GM23338 (cell line): ENCODE measurements around the gene UBE2H. TPM values are rescaled to one million over a fixed set of nuclear protein-coding genes. Genes with fewer than 3 reads are reported as not detected.

Source experiments
- ATAC-seq: fragments of 200-7000 bp; cut with Tn5 transposase; 3 replicates; pipeline ENCODE4 v1.9.1; 2020
- DNase-seq: peaks from one replicate; pipeline ENCODE4 v3.0.0-alpha.2; 2015; ENCODE audit warnings: low spot score
- H2AFZ ChIP-seq: fragments of 200-600 bp; sonication (generic); 2 replicates; pipeline ENCODE4 v1.8.0; 2016; ENCODE audit warnings: antibody characterized with exemption, mild to moderate bottlenecking, moderate library complexity
- H3F3A ChIP-seq: fragments of 200-600 bp; sonication (generic); replicated peaks from 2 replicates; pipeline ENCODE4 v1.8.0; 2017; ENCODE audit warnings: antibody characterized with exemption, mixed run types, low read depth
- H3K27ac ChIP-seq: fragments of 200-600 bp; sonication (generic); 2 replicates; pipeline ENCODE4 v1.6.1; 2016; ENCODE audit warnings: low read depth
- H3K27me3 ChIP-seq: fragments of 200-600 bp; sonication (generic); 2 replicates; pipeline ENCODE4 v1.8.0; 2016; ENCODE audit warnings: mild to moderate bottlenecking, mixed run types, moderate library complexity; ENCODE audit not compliant: insufficient read depth
- H3K36me3 ChIP-seq: fragments of 200-600 bp; sonication (generic); 2 replicates; pipeline ENCODE4 v1.8.0; 2016; ENCODE audit warnings: mild to moderate bottlenecking; ENCODE audit not compliant: insufficient read depth
- H3K4me1 ChIP-seq: fragments of 200-600 bp; sonication (generic); 2 replicates; pipeline ENCODE4 v1.8.0; 2016; ENCODE audit warnings: mild to moderate bottlenecking, moderate library complexity; ENCODE audit not compliant: insufficient read depth
- H3K4me2 ChIP-seq: fragments of 200-600 bp; sonication (generic); 2 replicates; pipeline ENCODE4 v1.7.1; 2017; ENCODE audit warnings: mixed run types
- H3K4me3 ChIP-seq: fragments of 200-600 bp; sonication (generic); 2 replicates; pipeline ENCODE4 v1.6.1; 2016; ENCODE audit warnings: mixed run types
- H3K79me2 ChIP-seq: fragments of 200-600 bp; sonication (generic); replicated peaks from 2 replicates; pipeline ENCODE4 v1.8.0; 2017; ENCODE audit warnings: mild to moderate bottlenecking; ENCODE audit not compliant: insufficient read depth
- H3K9me2 ChIP-seq: fragments of 200-600 bp; sonication (generic); 2 replicates; pipeline ENCODE4 v1.8.0; 2017; ENCODE audit not compliant: insufficient read depth
- H4K20me1 ChIP-seq: fragments of 200-600 bp; sonication (generic); replicated peaks from 2 replicates; pipeline ENCODE4 v1.8.0; 2017; ENCODE audit warnings: mild to moderate bottlenecking; ENCODE audit not compliant: insufficient read depth
- H3K27ac Mint-ChIP-seq: 2 replicates; pipeline ENCODE4 v1.8.0; 2020; ENCODE audit warnings: inconsistent platforms, mild to moderate bottlenecking, moderate library complexity, mixed read lengths
- H3K27me3 Mint-ChIP-seq: 3 replicates; pipeline ENCODE4 v1.8.0; 2022; ENCODE audit warnings: low read depth, mild to moderate bottlenecking, moderate library complexity, mixed read lengths, inconsistent platforms; ENCODE audit not compliant: insufficient read depth, poor library complexity
- H3K36me3 Mint-ChIP-seq: 3 replicates; pipeline ENCODE4 v1.8.0; 2021; ENCODE audit warnings: low read depth, mild to moderate bottlenecking, inconsistent platforms, moderate library complexity, mixed read lengths
- H3K4me1 Mint-ChIP-seq: 3 replicates; pipeline ENCODE4 v1.8.0; 2020; ENCODE audit warnings: mild to moderate bottlenecking, inconsistent platforms, mixed read lengths
- H3K4me3 Mint-ChIP-seq: 3 replicates; pipeline ENCODE4 v1.8.0; 2021; ENCODE audit warnings: moderate library complexity, mild to moderate bottlenecking, inconsistent platforms, mixed read lengths
- H3K9me3 Mint-ChIP-seq: 3 replicates; pipeline ENCODE4 v1.8.0; 2020; ENCODE audit warnings: moderate library complexity, mild to moderate bottlenecking, inconsistent platforms, mixed read lengths
- CREB1 ChIP-seq: fragments of 250-450 bp; sonication (Bioruptor Pico); IDR thresholded peaks from 2 replicates; pipeline ENCODE4 v1.5.0; 2020; ENCODE audit warnings: low read depth, mild to moderate bottlenecking, moderate library complexity
- CTCF ChIP-seq, 2 experiments: fragments of 200-600 bp in 1 of 2; sonication (generic) in 1 of 2; conservative IDR thresholded peaks; 2 replicates each; pipeline versions ENCODE4 v1.5.1 to v1.6.1; 2016 to 2017; ENCODE audit warnings: antibody characterized with exemption in 2 of 2, low read depth in 2 of 2, mild to moderate bottlenecking in 2 of 2, moderate library complexity in 1 of 2
- EZH2 ChIP-seq: fragments of 200-600 bp; sonication (generic); IDR thresholded peaks from one replicate; pipeline ENCODE4 v1.8.0; 2017; ENCODE audit warnings: antibody characterized with exemption, mild to moderate bottlenecking, low read depth; ENCODE audit not compliant: unreplicated experiment
- JUNB ChIP-seq: IDR thresholded peaks from one replicate; pipeline ENCODE4 v1.6.1; 2016; ENCODE audit warnings: antibody characterized with exemption; ENCODE audit not compliant: unreplicated experiment
- NANOG ChIP-seq: IDR thresholded peaks from 2 replicates; pipeline ENCODE4 v1.6.1; 2016; ENCODE audit warnings: antibody characterized with exemption, borderline replicate concordance
- POLR2AphosphoS5 ChIP-seq: IDR thresholded peaks from 2 replicates; pipeline ENCODE4 v1.6.1; 2016; ENCODE audit warnings: antibody characterized with exemption, low read depth
- REST ChIP-seq: IDR thresholded peaks from one replicate; pipeline ENCODE4 v1.6.1; 2018; ENCODE audit warnings: antibody characterized with exemption; ENCODE audit not compliant: unreplicated experiment
- STAT1 ChIP-seq: IDR thresholded peaks from one replicate; pipeline ENCODE4 v1.6.1; 2016; ENCODE audit warnings: antibody characterized with exemption; ENCODE audit not compliant: unreplicated experiment
- ZNF114 ChIP-seq: fragments of 250-450 bp; sonication (Bioruptor Pico); IDR thresholded peaks from 2 replicates; pipeline ENCODE4 v1.5.0; 2020; ENCODE audit warnings: mild to moderate bottlenecking, moderate library complexity
- ZNF331 ChIP-seq: fragments of 250-450 bp; sonication (Bioruptor Pico); IDR thresholded peaks from 2 replicates; pipeline ENCODE4 v1.5.0; 2020; ENCODE audit warnings: low read depth, mild to moderate bottlenecking, moderate library complexity
- ZNF462 ChIP-seq: fragments of 250-450 bp; sonication (Bioruptor Pico); IDR thresholded peaks from 2 replicates; pipeline ENCODE4 v1.5.0; 2020; ENCODE audit warnings: mild to moderate bottlenecking, moderate library complexity
- polyA plus RNA-seq: library from polyadenylated mRNA; unstranded; fragments of >200 nt; fragmentation: Nextera tagmentation; extraction: Ambion mirVana; gene quantifications from 2 replicates; pipeline ENCODE4 v1.2.1, GENCODE V29; 2016
- total RNA-seq: library from RNA; depleted of rRNA; stranded (reverse); fragments of >200 nt; shearing (Covaris generic); gene quantifications from 2 replicates; pipeline ENCODE4 v1.2.3, GENCODE V29; 2014

The UBE2H gene
- total and polyA plus RNA-seq, 2 experiments from 2014 or later = 40.8 to 86.5 TPM

GRCh38 chr7:129919492-129919891 lies 33.3 kb downstream of the UBE2H start:
- H3K4me3 Mint-ChIP-seq = no peak overlapping the region
- H3K9me2 ChIP-seq = no peaks in the 10 kb centered on the region
- no peaks in the 10 kb centered on the region for H3K27me3 Mint-ChIP-seq
- H3K36me3 Mint-ChIP-seq = peaks cover 22% of the 10 kb centered on the region
- H3K27me3 ChIP-seq = no peaks in the 10 kb centered on the region
- no peak for TF ChIP-seq NANOG
- no peak for TF ChIP-seq CREB1
- TF ChIP-seq JUNB = no peak
- TF ChIP-seq STAT1 = no peak
- no peaks in the 10 kb centered on the region for H3K9me3 Mint-ChIP-seq
- ATAC-seq (no peak), DNase-seq (no peak)
- H3K4me3 ChIP-seq = no peak overlapping the region
- no peak overlapping the region for H3K27ac ChIP-seq
- peak overlapping the region; percentile 20; the same call in 1 of the 2 replicates for H3K27ac Mint-ChIP-seq
- no peak overlapping the region for H3K4me2 ChIP-seq
- H3K36me3 ChIP-seq = no peaks in the 10 kb centered on the region
- H3K4me1 ChIP-seq = peaks cover 14% of the 10 kb centered on the region
- 0 out of 2 replicates have a peak, but pooled peaks cover 3% of the 10 kb centered on the region for H3F3A ChIP-seq
- peaks cover 34% of the 10 kb centered on the region for H3K4me1 Mint-ChIP-seq
- no peak overlapping the region for H2AFZ ChIP-seq
- H3K79me2 ChIP-seq = peaks cover 99% of the 10 kb centered on the region
- peaks cover 23% of the 10 kb centered on the region for H4K20me1 ChIP-seq

GRCh38 chr7:129918922-129919321 lies 33.8 kb downstream of the UBE2H start:
- H3K9me3 Mint-ChIP-seq = no peaks in the 10 kb centered on the region
- peaks cover 23% of the 10 kb centered on the region for H3K36me3 Mint-ChIP-seq
- no peak overlapping the region for H2AFZ ChIP-seq
- no peak overlapping the region for H3K27ac Mint-ChIP-seq
- H3K4me3 Mint-ChIP-seq = no peak overlapping the region
- peaks cover 14% of the 10 kb centered on the region for H3K4me1 ChIP-seq
- H3K79me2 ChIP-seq = peaks cover 99% of the 10 kb centered on the region
- no peak for DNase-seq
- no peaks in the 10 kb centered on the region for H3K36me3 ChIP-seq
- H3K27me3 Mint-ChIP-seq = no peaks in the 10 kb centered on the region
- H4K20me1 ChIP-seq = peaks cover 17% of the 10 kb centered on the region
- ATAC-seq = no peak
- H3K27me3 ChIP-seq = no peaks in the 10 kb centered on the region
- no peak overlapping the region for H3K27ac ChIP-seq
- H3K4me1 Mint-ChIP-seq = peaks cover 34% of the 10 kb centered on the region
- H3K4me3 ChIP-seq = no peak overlapping the region
- no peaks in the 10 kb centered on the region for H3K9me2 ChIP-seq
- no peak overlapping the region for H3K4me2 ChIP-seq
- H3F3A ChIP-seq = 0 out of 2 replicates have a peak, but pooled peaks cover 3% of the 10 kb centered on the region
- TF ChIP-seq POLR2AphosphoS5 (no peak), CREB1 (no peak), REST (no peak), NANOG (no peak), ZNF331 (CRISPR knock-in tag) (no peak), ZNF114 (CRISPR knock-in tag) (no peak), STAT1 (no peak), EZH2 (no peak), JUNB (no peak), ZNF462 (CRISPR knock-in tag) (no peak), CTCF (conservative IDR thresholded peaks at IDR 0.05; ENCODE audit: low read depth in 2 of 2) (no peak)
